SK-N-SH (cell line): ENCODE measurements around the gene MIOX. TPM values are rescaled to one million over a fixed set of nuclear protein-coding genes. Genes with fewer than 3 reads are reported as not detected.

Experiments used
- CTCF ChIA-PET: fragments of 300-600, 350-600 bp; formaldehyde crosslinking; extraction: SDS; loops from one replicate; lab custom pipeline; 2021; lab: Yijun Ruan, JAX
- POLR2A ChIA-PET: fragments of 350-600 bp; sonication (Branson Sonifier 250); formaldehyde crosslinking; extraction: SDS; loops from one replicate; lab custom pipeline; 2020; ENCODE audit warnings: antibody characterized with exemption, inconsistent platforms; lab: Yijun Ruan, JAX
- DNase-seq: peaks from one replicate; pipeline ENCODE4 v3.0.0; 2012
- H2AFZ ChIP-seq: fragments of 200-600 bp; sonication (generic); 2 replicates; pipeline ENCODE4 v1.8.1; 2016; ENCODE audit warnings: antibody characterized with exemption, mild to moderate bottlenecking, low read depth
- H3F3A ChIP-seq: fragments of 200-600 bp; sonication (generic); replicated peaks from 2 replicates; pipeline ENCODE3; 2016; ENCODE audit warnings: antibody characterized with exemption, mild to moderate bottlenecking; ENCODE audit not compliant: insufficient read depth
- H3K27ac ChIP-seq, 2 experiments: fragments of 200-500 bp in 1 of 2; fragments of 200-600 bp in 1 of 2; sonication (Bioruptor generic) in 1 of 2; sonication (generic), shearing (Covaris generic) in 1 of 2; 2 replicates each; pipeline versions ENCODE4 v1.5.1 to v1.6.1; 2014 to 2016; ENCODE audit warnings: low read depth in 2 of 2, inconsistent platforms in 1 of 2, low read length in 1 of 2, mild to moderate bottlenecking in 1 of 2, mixed read lengths in 1 of 2
- H3K27me3 ChIP-seq: fragments of 200-600 bp; sonication (generic), shearing (Covaris generic); 2 replicates; pipeline ENCODE4 v1.6.1; 2016; ENCODE audit warnings: mixed run types; ENCODE audit not compliant: insufficient read depth
- H3K36me3 ChIP-seq, 2 experiments: fragments of 200-500 bp in 1 of 2; fragments of 200-600 bp in 1 of 2; sonication (Bioruptor generic) in 1 of 2; sonication (generic) in 1 of 2; replicated peaks in 1 of 2; 2 replicates each; pipeline versions ENCODE3 to v1.5.1; 2014 to 2016; ENCODE audit warnings: low read length in 1 of 2, mild to moderate bottlenecking in 1 of 2; ENCODE audit not compliant: insufficient read depth in 2 of 2, control insufficient read depth in 1 of 2
- H3K4me1 ChIP-seq, 2 experiments: fragments of 200-500 bp in 1 of 2; fragments of 200-600 bp in 1 of 2; sonication (Bioruptor generic) in 1 of 2; sonication (generic), shearing (Covaris generic) in 1 of 2; 2 replicates each; pipeline versions ENCODE4 v1.5.1 to v1.6.1; 2014 to 2016; ENCODE audit warnings: low read depth in 1 of 2, low read length in 1 of 2, mixed run types in 1 of 2; ENCODE audit not compliant: insufficient read depth in 2 of 2, control insufficient read depth in 1 of 2
- H3K4me2 ChIP-seq: fragments of 200-600 bp; sonication (generic), shearing (Covaris generic); 2 replicates; pipeline ENCODE4 v1.6.1; 2017; ENCODE audit warnings: mixed run types
- H3K4me3 ChIP-seq, 2 experiments: fragments of 200-500 bp in 1 of 2; fragments of 200-600 bp in 1 of 2; sonication (Bioruptor generic) in 1 of 2; sonication (generic), shearing (Covaris generic) in 1 of 2; 2 replicates each; pipeline versions ENCODE4 v1.5.1 to v1.8.1; 2014 to 2016; ENCODE audit warnings: low read depth in 2 of 2, inconsistent platforms in 1 of 2, low read length in 1 of 2, mild to moderate bottlenecking in 1 of 2, mixed read lengths in 1 of 2, moderate library complexity in 1 of 2
- H3K79me2 ChIP-seq: fragments of 200-600 bp; sonication (generic); 2 replicates; pipeline ENCODE4 v1.8.1; 2017; ENCODE audit warnings: mild to moderate bottlenecking; ENCODE audit not compliant: insufficient read depth
- H3K9ac ChIP-seq: fragments of 200-600 bp; sonication (generic); 2 replicates; pipeline ENCODE4 v1.6.1; 2017; ENCODE audit warnings: mixed run types
- H3K9me2 ChIP-seq: fragments of 200-600 bp; sonication (generic); 2 replicates; pipeline ENCODE4 v1.6.1; 2017; ENCODE audit warnings: mixed run types
- H3K9me3 ChIP-seq: fragments of 200-600 bp; sonication (generic); 2 replicates; pipeline ENCODE4 v1.6.1; 2017; ENCODE audit warnings: mixed run types, mild to moderate bottlenecking, moderate library complexity
- H4K20me1 ChIP-seq: fragments of 200-600 bp; sonication (generic); 2 replicates; pipeline ENCODE4 v1.6.1; 2017; ENCODE audit warnings: mild to moderate bottlenecking, mixed run types; ENCODE audit not compliant: insufficient read depth
- ELF1 ChIP-seq: IDR thresholded peaks from 2 replicates; pipeline ENCODE4 v1.4.0; 2012
- EZH2phosphoT487 ChIP-seq: fragments of 200-600 bp; sonication (generic); IDR thresholded peaks from 2 replicates; pipeline ENCODE4 v1.6.1; 2017; ENCODE audit warnings: low read depth, mixed run types, mild to moderate bottlenecking, antibody characterized with exemption, moderate library complexity, borderline replicate concordance
- FOXJ3 ChIP-seq: sonication (generic); formaldehyde crosslinking; IDR thresholded peaks from 2 replicates; pipeline ENCODE4 v1.5.1; 2020; ENCODE audit warnings: mild to moderate bottlenecking, missing genetic modification reagents
- GATA2 ChIP-seq: sonication (generic); formaldehyde crosslinking; IDR thresholded peaks from 2 replicates; pipeline ENCODE4 v1.5.0; 2020; ENCODE audit warnings: mild to moderate bottlenecking, missing genetic modification reagents
- MXI1 ChIP-seq: IDR thresholded peaks from 2 replicates; pipeline ENCODE4 v1.6.1; 2012; ENCODE audit warnings: mild to moderate bottlenecking, low read depth, low read length, improper control_type of control experiment
- NRF1 ChIP-seq: IDR thresholded peaks from 2 replicates; pipeline ENCODE4 v1.6.1; 2012; ENCODE audit warnings: low read depth, mild to moderate bottlenecking, low read length
- RAD21 ChIP-seq: IDR thresholded peaks from 2 replicates; pipeline ENCODE4 v1.6.1; 2012; ENCODE audit warnings: mild to moderate bottlenecking, low read length
- RXRA ChIP-seq: IDR thresholded peaks from 2 replicates; pipeline ENCODE4 v1.4.0; 2012; ENCODE audit warnings: low read depth, mild to moderate bottlenecking, borderline replicate concordance
- TAF1 ChIP-seq: IDR thresholded peaks from 2 replicates; pipeline ENCODE4 v1.6.1; 2012; ENCODE audit warnings: low read depth, mild to moderate bottlenecking, low read length, moderate library complexity, borderline replicate concordance
- USF2 ChIP-seq: fragments of 150-350 bp; IDR thresholded peaks from 2 replicates; pipeline ENCODE4 v1.6.1; 2017; ENCODE audit warnings: antibody characterized with exemption, low read length, low read depth, borderline replicate concordance
- YY1 ChIP-seq: IDR thresholded peaks from 2 replicates; pipeline ENCODE4 v1.4.0; 2012; ENCODE audit warnings: low read depth, mild to moderate bottlenecking
- WGBS: methylation state at CpG from one replicate; pipeline ENCODE4 v1.1.6; 2017; ENCODE audit warnings: low lambda C conversion rate; 5-methylcytosine and 5-hydroxymethylcytosine counted together
- polyA plus RNA-seq, 3 experiments: library from polyadenylated mRNA; depleted of rRNA; stranded (reverse); fragments of >200 nt; gene quantifications; 2 replicates each; pipeline ENCODE4 v1.2.3, GENCODE V29; 2012

Gene MIOX
- polyA plus RNA-seq, 1 of the 3 experiments (the other 2 are of a cell fraction), result 0.05 TPM

GRCh38 chr22:50505276-50505775, 18.7 kb downstream of the MIOX start:
- Histone ChIP-seq H2AFZ (no peak overlapping the region), H3K27ac (no peak overlapping the region), H3K36me3 (peaks cover 0 to 18% of the 10 kb centered on the region in 2 experiments), H3K9me3 (no peaks in the 10 kb centered on the region), H3F3A (peaks cover 6% of the 10 kb centered on the region), H3K4me1 (peaks cover 7 to 14% of the 10 kb centered on the region in 2 experiments; a peak in 3 of 4 replicates), H4K20me1 (no peaks in the 10 kb centered on the region), H3K4me3 (no peak overlapping the region), H3K79me2 (peaks cover 45% of the 10 kb centered on the region), H3K4me2 (no peak overlapping the region), H3K27me3 (no peaks in the 10 kb centered on the region), H3K9ac (no peak overlapping the region), H3K9me2 (no peaks in the 10 kb centered on the region)
- no peak for TF ChIP-seq MXI1
- no peak for TF ChIP-seq FOXJ3
- TF ChIP-seq ELF1, result no peak
- no peak for TF ChIP-seq TAF1
- WGBS, result 93% methylated on average over 4 of the region's 14 CpGs
- ChIA-PET CTCF (no interaction called here), POLR2A (no interaction called here)
- no peak for DNase-seq

- peak overlapping the region; percentile 62 to 81; a peak in 3 of 4 replicates for H3K4me3 ChIP-seq
- no peak overlapping the region for H2AFZ ChIP-seq
- peaks cover 7 to 14% of the 10 kb centered on the region in 2 experiments; a peak in 3 of 4 replicates for H3K4me1 ChIP-seq
- peaks cover 0 to 18% of the 10 kb centered on the region in 2 experiments for H3K36me3 ChIP-seq
- H3K9me2 ChIP-seq, result no peaks in the 10 kb centered on the region
- H3K79me2 ChIP-seq, result peaks cover 51% of the 10 kb centered on the region
- H3K27me3 ChIP-seq, result no peaks in the 10 kb centered on the region
- H3K9me3 ChIP-seq, result no peaks in the 10 kb centered on the region
- no peak overlapping the region; the same call in 1 of the 2 replicates for H3K9ac ChIP-seq
- 94% methylated on average over 25 of the region's 41 CpGs for WGBS
- no peak for DNase-seq
- H4K20me1 ChIP-seq, result no peaks in the 10 kb centered on the region
- CTCF ChIA-PET, result interaction anchor here (0.9 to 1.1 kb wide), 2 partner anchors 8 to 20 kb away, joined by 4 to 5 read pairs; partner anchors contain the start of gene SCO2
- peaks cover 6% of the 10 kb centered on the region for H3F3A ChIP-seq
- peak overlapping the region; percentile 92 for H3K4me2 ChIP-seq
- no peak overlapping the region for H3K27ac ChIP-seq
- POLR2A ChIA-PET, result no interaction called here
- no peak for TF ChIP-seq NRF1
- no peak for TF ChIP-seq EZH2phosphoT487
- TF ChIP-seq ELF1, result no peak
- TF ChIP-seq RAD21, result no peak
- no peak for TF ChIP-seq RXRA
- TF ChIP-seq USF2, result no peak
- no peak for TF ChIP-seq FOXJ3
- TF ChIP-seq GATA2 (CRISPR knock-in tag), result no peak
- no peak for TF ChIP-seq YY1
- no peak for TF ChIP-seq MXI1
These were observed 19.3 kb downstream of the MIOX start for GRCh38 chr22:50505776-50506610.
